GM21381 (cell line): ENCODE data around the gene MAP3K5.
A peak's percentile ranks its signal among the peaks of the same experiment; 100 is the strongest.
"Not testable (repeated sequence)": the region's sequence is repeated elsewhere in the genome, so short reads cannot be mapped to it uniquely, and the experiment has no call there.

Experiments
- ATAC-seq: cut with Tn5 transposase; IDR thresholded peaks from one replicate; pipeline ENCODE4 v1.9.1; 2021; ENCODE audit warnings: mild to moderate bottlenecking, moderate library complexity; ENCODE audit not compliant: unreplicated experiment

MAP3K5 gene

GRCh38 chr6:136795386-136795785 lies 3.1 kb upstream of the MAP3K5 start:
- no peak for ATAC-seq

GRCh38 chr6:136793363-136793762 lies 1.1 kb upstream of the MAP3K5 start:
- no peak for ATAC-seq

- ATAC-seq, result no peak
These were observed 225 bp downstream of the MAP3K5 start for GRCh38 chr6:136792095-136792409.

- peak; percentile 31 for ATAC-seq
These were observed 782 bp downstream of the MAP3K5 start for GRCh38 chr6:136791296-136792094.

GRCh38 chr6:136790411-136791295 lies 1.6 kb downstream of the MAP3K5 start:
- ATAC-seq, result no peak

- not testable (repeated sequence) for ATAC-seq
These were observed 2.8 kb downstream of the MAP3K5 start for GRCh38 chr6:136789440-136789839.

GRCh38 chr6:136788069-136788902 lies 4.0 kb downstream of the MAP3K5 start:
- ATAC-seq, result no peak

- no peak for ATAC-seq
These were observed 4.6 kb downstream of the MAP3K5 start for GRCh38 chr6:136787726-136788068.

GRCh38 chr6:136786658-136787057 lies 5.6 kb downstream of the MAP3K5 start:
- no peak for ATAC-seq

GRCh38 chr6:136784910-136785746 lies 7.1 kb downstream of the MAP3K5 start:
- ATAC-seq, result peak; percentile 44

GRCh38 chr6:136784271-136784664 lies 8.0 kb downstream of the MAP3K5 start:
- no peak for ATAC-seq

- peak; percentile 63 for ATAC-seq
These were observed 8.6 kb downstream of the MAP3K5 start for GRCh38 chr6:136783495-136784270.

- ATAC-seq, result no peak
These were observed 9.3 kb downstream of the MAP3K5 start for GRCh38 chr6:136783021-136783420.

- ATAC-seq, result no peak
These were observed 10.1 kb downstream of the MAP3K5 start for GRCh38 chr6:136782021-136782770.

GRCh38 chr6:136780972-136781371 lies 11.3 kb downstream of the MAP3K5 start:
- ATAC-seq, result no peak

- ATAC-seq, result no peak
These were observed 12.6 kb downstream of the MAP3K5 start for GRCh38 chr6:136779682-136780081.

GRCh38 chr6:136777651-136778050 lies 14.6 kb downstream of the MAP3K5 start:
- no peak for ATAC-seq

GRCh38 chr6:136775548-136775947 lies 16.7 kb downstream of the MAP3K5 start:
- no peak for ATAC-seq

GRCh38 chr6:136775081-136775480 lies 17.2 kb downstream of the MAP3K5 start:
- ATAC-seq, result no peak
